IPS-15b (cell line): ENCODE measurements around the gene PALB2.

Experiments used
- H3K27me3 ChIP-seq: one replicate; pipeline ENCODE4 v1.6.1; 2013; ENCODE audit warnings: low read length; ENCODE audit not compliant: control insufficient read depth, insufficient read depth
- H3K36me3 ChIP-seq: one replicate; pipeline ENCODE4 v1.6.1; 2013; ENCODE audit warnings: low read length; ENCODE audit not compliant: control insufficient read depth, insufficient read depth
- H3K4me1 ChIP-seq: one replicate; pipeline ENCODE4 v1.6.1; 2013; ENCODE audit warnings: mild to moderate bottlenecking, low read length; ENCODE audit not compliant: control insufficient read depth, insufficient read depth
- H3K4me3 ChIP-seq: one replicate; pipeline ENCODE4 v1.5.1; 2013; ENCODE audit warnings: low read depth, low read length
- H3K9ac ChIP-seq: one replicate; pipeline ENCODE4 v1.6.1; 2013; ENCODE audit warnings: low read depth, mild to moderate bottlenecking, low read length
- H3K9me3 ChIP-seq: one replicate; pipeline ENCODE4 v1.6.1; 2013; ENCODE audit warnings: mild to moderate bottlenecking, low read length; ENCODE audit not compliant: control insufficient read depth, insufficient read depth

The PALB2 gene

DNA sequence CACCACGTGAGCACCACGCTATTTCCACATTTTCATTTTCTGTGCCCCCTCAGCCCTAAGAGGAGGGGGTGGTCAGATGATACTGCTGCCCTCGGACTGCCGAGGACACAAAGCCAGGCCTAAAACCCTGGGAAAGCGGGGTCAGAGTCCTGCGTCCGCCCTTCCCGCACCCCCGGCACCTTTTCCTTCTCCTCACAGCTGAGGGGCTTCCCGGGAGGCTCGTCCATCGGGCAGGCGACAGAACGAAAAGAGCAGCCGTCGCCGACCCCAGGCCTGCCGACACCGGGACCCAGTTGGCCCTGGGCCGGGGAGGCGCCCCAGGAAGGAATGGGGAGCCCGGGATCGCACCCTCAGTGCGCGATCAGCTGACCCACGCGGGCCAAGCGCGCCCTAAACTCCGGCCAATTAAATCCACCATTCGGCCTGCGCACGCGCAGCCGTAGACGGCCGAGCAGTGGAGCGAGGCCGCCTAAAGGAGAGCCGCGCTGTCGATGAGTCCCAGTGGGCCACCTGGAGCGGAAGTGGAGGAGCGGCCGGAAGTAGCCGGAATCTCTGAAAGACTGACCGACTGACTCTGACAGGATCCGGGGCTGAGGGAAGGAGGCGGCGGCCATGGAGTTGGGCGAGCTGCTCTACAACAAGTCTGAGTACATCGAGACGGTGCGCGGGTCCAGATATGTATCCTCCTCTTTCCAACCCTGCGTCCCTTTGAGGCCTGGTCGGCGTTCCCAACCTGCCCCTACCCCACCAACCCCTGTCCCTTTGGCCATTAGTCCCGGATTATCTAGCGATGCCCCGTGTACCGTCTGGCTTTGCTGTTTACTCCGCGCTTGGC is at the start of gene PALB2, which contains the start of gene DCTN5:
TSS of gene PALB2 (minus strand) at position 380 of the 835 bp plus-strand sequence. CDS start at position 227, 153 bp downstream.
TSS of gene DCTN5 (plus strand) at position 536 of the 835 bp plus-strand sequence. CDS start at position 613, 77 bp downstream.
- no peaks in the 10 kb centered on the region for H3K27me3 ChIP-seq
- H3K9ac ChIP-seq = peak within 1 kb of the TSS; percentile 93
- no peaks in the 10 kb centered on the region for H3K36me3 ChIP-seq
- H3K9me3 ChIP-seq = no peaks in the 10 kb centered on the region
- H3K4me1 ChIP-seq = no peaks in the 10 kb centered on the region
- peak within 1 kb of the TSS; percentile 99 for H3K4me3 ChIP-seq

DNA sequence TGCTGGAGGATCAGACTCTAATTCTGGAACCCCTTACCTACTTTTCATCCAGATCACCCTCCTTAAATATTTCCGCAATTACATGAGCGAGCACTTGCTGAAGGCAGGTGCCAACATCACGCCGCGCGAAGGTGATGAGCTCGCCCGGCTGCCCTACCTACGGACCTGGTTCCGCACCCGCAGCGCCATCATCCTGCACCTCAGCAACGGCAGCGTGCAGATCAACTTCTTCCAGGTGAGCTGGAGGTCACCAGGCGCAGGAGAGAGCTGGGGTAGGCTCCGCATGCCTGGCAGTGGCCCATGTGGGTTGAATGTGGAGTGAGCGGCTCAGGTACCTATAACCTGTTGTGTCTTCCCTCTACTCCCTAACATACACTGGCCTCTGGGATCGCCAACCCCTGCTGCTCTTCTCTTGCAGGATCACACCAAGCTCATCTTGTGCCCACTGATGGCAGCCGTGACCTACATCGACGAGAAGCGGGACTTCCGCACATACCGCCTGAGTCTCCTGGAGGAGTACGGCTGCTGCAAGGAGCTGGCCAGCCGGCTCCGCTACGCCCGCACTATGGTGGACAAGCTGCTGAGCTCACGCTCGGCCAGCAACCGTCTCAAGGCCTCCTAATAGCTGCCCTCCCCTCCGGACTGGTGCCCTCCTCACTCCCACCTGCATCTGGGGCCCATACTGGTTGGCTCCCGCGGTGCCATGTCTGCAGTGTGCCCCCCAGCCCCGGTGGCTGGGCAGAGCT is 48.5 kb upstream of the PALB2 start:
- no peak overlapping the region for H3K4me3 ChIP-seq
- no peaks in the 10 kb centered on the region for H3K4me1 ChIP-seq
- H3K36me3 ChIP-seq = peaks cover 61% of the 10 kb centered on the region
- H3K9ac ChIP-seq = no peak overlapping the region
- H3K27me3 ChIP-seq = no peaks in the 10 kb centered on the region
- H3K9me3 ChIP-seq = no peaks in the 10 kb centered on the region

DNA sequence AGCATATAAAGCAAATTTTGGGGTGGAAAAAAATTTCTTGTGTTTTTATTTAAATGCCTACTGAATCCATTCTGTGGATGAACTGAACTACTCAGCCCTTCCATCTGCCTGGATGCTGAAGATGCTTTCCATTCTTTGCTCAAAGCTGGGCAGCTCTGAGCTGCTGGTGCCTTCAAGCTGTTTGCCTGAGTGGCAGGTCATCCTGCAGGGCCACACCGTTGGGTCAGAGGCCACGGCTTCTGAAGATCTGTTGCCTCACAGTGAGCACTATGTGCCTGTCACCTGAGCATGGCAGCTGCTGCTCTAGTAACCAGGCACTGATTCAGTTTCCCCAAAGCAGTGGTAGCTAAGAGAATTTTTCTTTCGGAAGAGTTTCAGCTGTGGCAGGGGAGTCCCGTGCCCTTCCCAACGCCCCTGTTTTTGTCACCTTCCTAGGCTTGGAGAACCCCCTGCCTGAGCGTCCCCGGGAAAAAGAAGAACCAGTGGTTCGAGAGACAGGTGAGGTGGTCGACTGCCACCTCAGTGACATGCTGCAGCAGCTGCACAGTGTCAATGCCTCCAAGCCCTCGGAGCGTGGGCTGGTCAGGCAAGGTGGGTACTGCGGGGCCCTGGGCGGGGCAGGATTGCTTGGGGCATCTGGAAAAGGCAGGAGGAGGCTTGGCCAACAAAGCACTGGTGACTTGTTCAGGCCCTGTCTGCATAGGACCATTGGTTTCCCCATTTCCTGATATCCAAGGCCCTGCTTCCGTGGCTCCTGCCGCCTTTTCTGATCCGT is 46.1 kb upstream of the PALB2 start:
- Histone ChIP-seq H3K36me3 (peaks cover 78% of the 10 kb centered on the region), H3K9me3 (no peaks in the 10 kb centered on the region), H3K9ac (no peak overlapping the region), H3K4me1 (no peaks in the 10 kb centered on the region), H3K4me3 (no peak overlapping the region), H3K27me3 (no peaks in the 10 kb centered on the region)

DNA sequence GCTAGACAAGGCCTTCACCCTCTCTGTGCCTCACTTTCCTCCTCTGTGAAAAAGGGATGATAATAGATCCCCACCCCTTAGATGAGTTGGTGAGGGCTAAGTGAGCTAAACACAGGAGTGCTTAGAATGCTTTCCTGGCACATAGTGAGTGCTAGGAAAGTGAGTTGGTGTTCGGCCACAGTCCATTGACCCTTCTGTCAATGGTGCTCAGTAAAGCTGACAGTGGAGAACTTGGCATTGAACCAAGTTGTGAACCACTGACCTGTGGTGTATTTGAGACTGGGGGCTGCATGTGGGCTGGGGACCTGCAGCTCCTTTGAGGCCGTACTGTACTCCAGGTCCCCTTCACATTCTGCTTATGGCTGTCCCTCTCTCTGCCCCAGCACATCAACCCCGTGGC is 42.4 kb upstream of the PALB2 start:
- peaks cover 9% of the 10 kb centered on the region for H3K4me1 ChIP-seq
- H3K36me3 ChIP-seq = peaks cover 71% of the 10 kb centered on the region
- no peaks in the 10 kb centered on the region for H3K27me3 ChIP-seq
- no peak overlapping the region for H3K4me3 ChIP-seq
- H3K9ac ChIP-seq = no peak overlapping the region
- no peaks in the 10 kb centered on the region for H3K9me3 ChIP-seq

- H3K9me3 ChIP-seq = no peaks in the 10 kb centered on the region
- peaks cover 58% of the 10 kb centered on the region for H3K36me3 ChIP-seq
- no peaks in the 10 kb centered on the region for H3K27me3 ChIP-seq
- H3K4me1 ChIP-seq = peaks cover 12% of the 10 kb centered on the region
- H3K4me3 ChIP-seq = no peak overlapping the region
- no peak overlapping the region for H3K9ac ChIP-seq
Observed at GRCh38 chr16:23682181-23682580, 41.1 kb upstream of the PALB2 start.

DNA sequence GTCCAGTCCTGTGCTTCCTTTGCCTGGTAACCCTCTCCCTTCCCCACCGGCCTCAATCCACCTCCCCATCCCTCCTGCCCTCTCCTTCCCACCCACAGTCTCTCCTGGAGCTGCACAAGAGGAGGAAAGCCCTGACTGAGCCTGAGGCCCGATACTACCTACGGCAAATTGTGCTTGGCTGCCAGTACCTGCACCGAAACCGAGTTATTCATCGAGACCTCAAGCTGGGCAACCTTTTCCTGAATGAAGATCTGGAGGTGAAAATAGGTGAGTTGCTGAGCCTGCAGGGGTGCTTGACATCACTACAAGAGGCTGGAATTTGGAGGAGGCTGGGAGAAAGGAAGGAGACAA is 38.9 kb upstream of the PALB2 start:
- peaks cover 12% of the 10 kb centered on the region for H3K4me1 ChIP-seq
- H3K36me3 ChIP-seq = peaks cover 45% of the 10 kb centered on the region

DNA sequence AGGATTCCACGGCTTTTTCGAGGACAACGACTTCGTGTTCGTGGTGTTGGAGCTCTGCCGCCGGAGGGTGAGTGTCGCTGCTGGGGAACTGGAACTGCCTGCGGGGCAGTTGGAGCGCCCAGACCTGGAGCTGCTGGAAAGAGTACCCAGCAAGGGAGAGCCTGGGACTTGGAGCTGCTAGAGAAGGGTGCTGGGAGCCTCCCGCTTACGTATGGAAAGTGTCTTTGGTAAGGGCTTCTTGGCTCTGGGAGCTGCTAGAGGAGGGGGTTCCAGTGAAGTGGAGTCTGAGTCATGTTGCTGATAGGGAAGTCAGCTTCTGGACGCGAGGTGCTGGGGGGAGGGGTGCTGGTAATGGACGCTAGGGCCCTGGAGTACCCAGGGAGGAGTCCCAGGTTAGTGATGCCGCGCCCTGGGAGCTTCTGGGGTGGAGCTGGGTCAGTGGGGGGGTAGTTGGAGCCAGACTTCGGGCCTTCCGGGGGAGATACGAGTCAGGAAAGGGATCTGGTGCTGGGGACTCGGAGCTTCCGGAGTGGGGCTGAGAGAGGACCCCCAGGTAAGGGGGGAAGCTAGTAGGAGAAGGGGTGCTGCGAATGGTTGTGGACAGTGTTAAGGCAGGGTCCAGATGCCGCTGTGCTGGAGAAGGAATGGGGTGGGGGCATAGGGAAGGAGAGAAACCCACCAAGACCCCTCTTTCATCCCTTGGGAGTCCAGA is 38.3 kb upstream of the PALB2 start:
- Histone ChIP-seq H3K4me1 (peaks cover 12% of the 10 kb centered on the region), H3K27me3 (no peaks in the 10 kb centered on the region), H3K9me3 (no peaks in the 10 kb centered on the region), H3K9ac (peak overlapping the region; percentile 98), H3K36me3 (peaks cover 44% of the 10 kb centered on the region), H3K4me3 (peak overlapping the region; percentile 97)

More for the DNA sequence above, 38.9 kb upstream of the PALB2 start:
- H3K4me3 ChIP-seq = peak overlapping the region; percentile 97
- no peaks in the 10 kb centered on the region for H3K27me3 ChIP-seq
- H3K9me3 ChIP-seq = no peaks in the 10 kb centered on the region
- H3K9ac ChIP-seq = peak overlapping the region; percentile 98

- peaks cover 12% of the 10 kb centered on the region for H3K4me1 ChIP-seq
- H3K9ac ChIP-seq = peak within 1 kb of the TSS; percentile 98
- H3K4me3 ChIP-seq = peak within 1 kb of the TSS; percentile 97
- H3K36me3 ChIP-seq = peaks cover 40% of the 10 kb centered on the region
- no peaks in the 10 kb centered on the region for H3K9me3 ChIP-seq
- no peaks in the 10 kb centered on the region for H3K27me3 ChIP-seq
Observed at GRCh38 chr16:23678430-23679273, 37.5 kb upstream of the PALB2 start, which contains the start of gene PLK1. TSS of gene PLK1 (plus strand) at chr16:23678889. CDS start at chr16:23678933, 44 bp downstream.

DNA sequence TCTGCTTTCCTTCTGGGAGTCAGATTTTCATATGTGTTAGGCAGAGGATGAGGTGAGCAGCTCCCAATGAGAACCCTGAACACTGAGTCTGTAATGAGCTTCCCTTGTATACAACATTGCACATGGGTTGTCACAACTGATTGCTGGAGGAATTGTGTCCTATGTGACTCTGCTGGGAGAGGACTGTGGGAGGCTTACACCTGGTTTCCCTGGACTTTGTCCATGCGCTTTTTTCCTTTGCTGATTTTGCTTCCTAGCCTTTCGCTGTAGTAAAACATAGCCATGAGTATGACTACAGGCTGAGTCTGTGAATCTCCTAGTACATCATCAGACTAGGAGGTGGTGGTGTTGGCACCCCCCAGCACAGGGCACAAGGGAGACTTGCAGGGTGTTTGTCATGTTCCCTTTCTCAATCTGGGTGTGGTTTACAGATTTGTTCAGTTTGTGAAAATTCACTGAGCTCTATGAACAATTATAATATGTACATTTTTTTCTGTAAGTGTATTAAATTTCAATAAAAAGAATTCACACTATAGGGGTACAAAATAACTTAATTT is 35.9 kb upstream of the PALB2 start:
- no peaks in the 10 kb centered on the region for H3K27me3 ChIP-seq
- no peaks in the 10 kb centered on the region for H3K9me3 ChIP-seq
- no peak overlapping the region for H3K9ac ChIP-seq
- H3K4me3 ChIP-seq = no peak overlapping the region
- H3K36me3 ChIP-seq = peaks cover 26% of the 10 kb centered on the region
- peaks cover 12% of the 10 kb centered on the region for H3K4me1 ChIP-seq

- no peaks in the 10 kb centered on the region for H3K9me3 ChIP-seq
- H3K4me3 ChIP-seq = no peak overlapping the region
- H3K9ac ChIP-seq = no peak overlapping the region
- no peaks in the 10 kb centered on the region for H3K27me3 ChIP-seq
- peaks cover 9% of the 10 kb centered on the region for H3K36me3 ChIP-seq
- H3K4me1 ChIP-seq = peaks cover 3% of the 10 kb centered on the region
Observed at GRCh38 chr16:23673971-23674614, 33.0 kb upstream of the PALB2 start.
